Measurements from ENCODE around the gene PPP4C. TPM values are rescaled to one million over a fixed set of nuclear protein-coding genes. Genes with fewer than 3 reads are reported as not detected.
"Not testable (repeated sequence)": the region's sequence is repeated elsewhere in the genome, so short reads cannot be mapped to it uniquely, and the experiment has no call there.

PPP4C gene
- total RNA-seq, 2 donors from 2014 or later = 144 to 148 TPM

DNA sequence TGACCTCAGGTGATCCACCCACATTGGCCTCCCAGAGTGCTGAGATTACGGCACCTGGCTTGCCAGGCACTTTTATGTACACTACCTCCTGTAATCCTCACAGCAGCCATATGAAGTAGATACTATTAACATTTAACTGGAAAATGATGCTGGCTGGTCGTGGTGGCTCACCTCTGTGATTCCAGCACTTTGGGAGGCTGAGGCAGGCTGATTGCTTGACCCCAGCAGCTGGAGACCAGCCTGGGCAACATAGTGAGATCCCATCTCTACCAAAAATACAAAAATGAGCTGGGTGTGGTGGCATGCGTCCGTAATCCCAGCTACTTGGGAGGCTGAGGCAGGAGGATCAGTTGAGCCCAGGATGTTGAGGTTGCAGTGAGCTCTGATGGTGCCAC, 49.2 kb downstream of the PPP4C start:
- no peak overlapping the region for H3K4me3 Mint-ChIP-seq
- ATAC-seq (no peak), DNase-seq (ENCODE audit: low spot score) (no peak)
- no peaks in the 10 kb centered on the region for H3K36me3 Mint-ChIP-seq
- H3K9me3 Mint-ChIP-seq = no peaks in the 10 kb centered on the region
- H3K27me3 Mint-ChIP-seq = no peaks in the 10 kb centered on the region
- peaks cover 14 to 19% of the 10 kb centered on the region in 2 donors for H3K4me1 Mint-ChIP-seq (ENCODE audit: low read depth in 2 of 2)
- no peak overlapping the region for H3K27ac Mint-ChIP-seq

DNA sequence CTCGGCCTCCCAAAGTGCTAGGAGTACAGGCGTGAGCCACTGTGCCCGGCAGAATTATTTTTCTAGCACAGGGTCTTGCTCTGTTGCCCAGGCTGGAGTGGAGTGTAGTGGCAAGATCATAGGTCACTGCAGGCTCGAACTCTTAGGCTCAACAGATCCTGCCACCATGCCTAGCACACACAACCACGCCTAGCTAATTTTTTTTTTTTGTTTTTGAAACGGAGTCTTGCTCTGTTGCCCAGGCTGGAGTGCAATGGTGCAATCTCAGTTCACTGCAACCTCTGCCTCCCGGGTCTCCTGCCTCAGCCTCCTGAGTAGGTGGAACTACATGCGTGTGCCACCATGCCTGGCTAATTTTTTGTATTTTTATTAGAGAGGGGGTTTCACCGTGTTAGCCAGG, 49.9 kb downstream of the PPP4C start:
- peaks cover 10 to 16% of the 10 kb centered on the region in 2 donors for H3K4me1 Mint-ChIP-seq (ENCODE audit: low read depth in 2 of 2)
- not testable (repeated sequence) for ATAC-seq; H3K9me3 Mint-ChIP-seq; H3K36me3 Mint-ChIP-seq; H3K4me3 Mint-ChIP-seq; DNase-seq (ENCODE audit: low spot score); H3K27me3 Mint-ChIP-seq; H3K27ac Mint-ChIP-seq

DNA sequence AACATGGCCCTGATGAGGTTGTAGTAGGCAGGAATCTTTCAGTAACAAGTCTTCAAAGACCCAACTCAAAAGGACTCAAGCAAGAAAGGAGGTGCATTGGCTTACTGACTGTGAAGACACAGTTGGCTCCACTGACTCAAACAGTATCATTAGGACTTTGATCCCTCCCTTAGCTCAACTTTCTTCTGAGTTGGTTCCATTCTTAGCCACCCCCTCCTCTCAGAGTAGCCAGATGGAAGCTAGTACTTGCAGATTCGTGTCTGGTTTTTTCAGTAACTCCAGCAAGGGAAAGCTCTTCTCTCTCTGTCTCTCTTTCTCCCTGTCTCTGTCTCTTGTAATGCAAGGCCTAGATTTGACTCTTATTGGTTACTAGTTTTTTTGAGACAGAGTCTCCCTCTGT, 52.2 kb downstream of the PPP4C start:
- Mint-ChIP-seq H3K4me3 (no peak overlapping the region), H3K36me3 (no peaks in the 10 kb centered on the region), H3K4me1 (ENCODE audit: low read depth in 2 of 2) (peaks cover 5 to 8% of the 10 kb centered on the region in 2 donors), H3K27ac (no peak overlapping the region), H3K9me3 (no peaks in the 10 kb centered on the region), H3K27me3 (no peaks in the 10 kb centered on the region)
- ATAC-seq (no peak), DNase-seq (ENCODE audit: low spot score) (peak; percentile 0)

DNA sequence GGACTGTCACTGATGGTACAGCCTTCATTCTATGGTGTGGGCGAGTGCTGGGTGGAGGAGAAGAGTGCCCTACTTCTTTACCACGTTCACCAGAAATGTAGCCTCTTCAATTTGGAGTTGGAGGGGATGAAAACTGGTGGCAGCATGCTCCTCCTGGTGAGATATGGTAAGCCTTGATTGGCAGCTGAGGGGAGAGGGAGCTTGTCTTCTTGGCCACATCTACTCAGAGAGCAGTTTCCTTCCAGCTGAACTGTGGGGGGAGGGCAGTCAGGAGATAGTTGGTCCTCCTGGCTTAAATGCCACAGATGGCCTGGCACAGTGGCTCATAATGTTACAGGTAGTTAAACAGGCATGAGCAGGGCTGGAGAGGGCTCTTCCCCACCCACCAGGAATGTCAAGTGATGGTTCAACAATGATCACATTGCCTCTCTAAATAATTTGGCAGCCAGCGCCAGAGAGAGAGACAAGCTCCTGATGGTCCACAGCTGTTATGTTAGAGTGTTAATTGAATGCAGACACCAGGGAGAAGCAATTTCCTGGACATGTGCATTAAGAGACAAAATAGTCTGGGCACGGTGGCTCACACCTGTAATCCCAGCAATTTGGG, 56.2 kb downstream of the PPP4C start:
- Mint-ChIP-seq H3K27me3 (no peaks in the 10 kb centered on the region), H3K36me3 (no peaks in the 10 kb centered on the region), H3K4me1 (ENCODE audit: low read depth in 2 of 2) (peaks cover 0 to 5% of the 10 kb centered on the region in 2 donors), H3K4me3 (no peak overlapping the region), H3K27ac (peak overlapping the region in 1 of 2 donors; percentile 53), H3K9me3 (no peaks in the 10 kb centered on the region)
- no peak for DNase-seq (ENCODE audit: low spot score)
- ATAC-seq = no peak

DNA sequence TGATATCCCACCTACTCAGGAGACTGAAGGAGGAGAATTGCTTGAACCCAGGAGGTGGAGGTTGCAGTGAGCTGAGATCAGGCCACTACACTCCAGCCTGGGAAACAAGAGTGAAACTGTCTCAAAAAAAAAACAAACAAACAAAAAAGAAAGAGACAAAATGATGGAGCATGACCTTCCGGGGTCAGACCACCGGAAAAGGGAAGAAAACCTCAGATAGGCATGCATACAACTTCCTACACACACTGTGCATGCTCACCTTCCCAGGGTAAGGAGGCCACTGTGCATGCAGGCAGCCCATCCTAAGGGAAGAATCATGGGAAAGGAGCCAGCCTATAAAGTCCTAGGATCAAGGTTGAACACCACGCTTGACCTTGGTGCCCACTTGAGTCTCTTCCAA, 56.8 kb downstream of the PPP4C start:
- Mint-ChIP-seq H3K4me1 (ENCODE audit: low read depth in 2 of 2) (peaks cover 0 to 5% of the 10 kb centered on the region in 2 donors), H3K27ac (no peak overlapping the region), H3K4me3 (no peak overlapping the region), H3K27me3 (no peaks in the 10 kb centered on the region), H3K36me3 (no peaks in the 10 kb centered on the region), H3K9me3 (no peaks in the 10 kb centered on the region)
- DNase-seq (ENCODE audit: low spot score) (no peak), ATAC-seq (no peak)

Other genes with a start within 250 kb of the PPP4C start
- gene CDIPT, start 212.8 kb upstream of the PPP4C start, total RNA-seq = 10 to 100 TPM; 60.1 to 62.9 TPM
- not detected for gene SEZ6L2, start 176.4 kb upstream of the PPP4C start, total RNA-seq
- 1 to 10 TPM in 1 of 2 donors, not detected in 1; 1.3 TPM for gene ASPHD1, start 175.5 kb upstream of the PPP4C start, total RNA-seq
- gene KCTD13, start 149.8 kb upstream of the PPP4C start, total RNA-seq = 10 to 100 TPM; 53.6 to 92.7 TPM
- gene TMEM219, start 113.9 kb upstream of the PPP4C start, total RNA-seq = 10 to 100 TPM; 44.3 to 51.6 TPM
- gene TAOK2, start 102.1 kb upstream of the PPP4C start, total RNA-seq = 10 to 100 TPM; 39.6 to 66.8 TPM
- 10 to 100 TPM; 30.0 to 40.8 TPM for gene HIRIP3, start 80.4 kb upstream of the PPP4C start, total RNA-seq
- 100 to 1,000 TPM; 101 to 133 TPM for gene INO80E, start 79.8 kb upstream of the PPP4C start, total RNA-seq
- gene DOC2A, start 65.0 kb upstream of the PPP4C start, total RNA-seq = not detected
- not detected for gene C16orf92, start 52.8 kb upstream of the PPP4C start, total RNA-seq
- 1 to 10 TPM; 1.4 to 5.3 TPM for gene TLCD3B, start 44.7 kb upstream of the PPP4C start, total RNA-seq
- 1,000 to 10,000 TPM; 1,789 to 1,983 TPM for gene ALDOA, start 10.2 kb upstream of the PPP4C start, total RNA-seq
- under 1 TPM; 0.29 to 0.78 TPM for gene TBX6, start 15.9 kb downstream of the PPP4C start, total RNA-seq
- 10 to 100 TPM; 21.1 to 25.8 TPM for gene YPEL3, start 20.2 kb downstream of the PPP4C start, total RNA-seq
- 1 to 10 TPM; 1.6 to 5.6 TPM for gene GDPD3, start 37.5 kb downstream of the PPP4C start, total RNA-seq
- 10 to 100 TPM; 34.3 to 35.9 TPM for gene MAPK3, start 47.2 kb downstream of the PPP4C start, total RNA-seq
- 1,000 to 10,000 TPM in 1 of 2 donors, 100 to 1,000 TPM in 1; 987 to 1,615 TPM for gene CORO1A, start 107.6 kb downstream of the PPP4C start, total RNA-seq
- 100 to 1,000 TPM; 206 to 410 TPM for gene BOLA2B, start 117.7 kb downstream of the PPP4C start, total RNA-seq
- gene SLX1A, start 117.9 kb downstream of the PPP4C start, total RNA-seq = 100 to 1,000 TPM in 1 of 2 donors, 10 to 100 TPM in 1; 48.6 to 169 TPM
- gene SULT1A3, start 123.3 kb downstream of the PPP4C start, total RNA-seq = 10 to 100 TPM; 19.1 to 46.7 TPM
- gene NPIPB13, start 172.5 kb downstream of the PPP4C start, total RNA-seq = 10 to 100 TPM; 38.2 to 50.6 TPM

All from natural killer cell treated with Interleukin-12 subunit alpha and Interleukin-12 subunit beta and Interleukin-15 and Interleukin-18, amount 100 ng/mL, for 72 hours (primary cell).